Measurements from ENCODE around the gene OR51B2. TPM values are rescaled to one million over a fixed set of nuclear protein-coding genes. Genes with fewer than 3 reads are reported as not detected.

The OR51B2 gene
- total and polyA plus RNA-seq, 10 of the 15 experiments (the other 5 are each of a cell fraction or from before 2014, with no cell fraction given), result 0.29 TPM; not detected in 9

DNA sequence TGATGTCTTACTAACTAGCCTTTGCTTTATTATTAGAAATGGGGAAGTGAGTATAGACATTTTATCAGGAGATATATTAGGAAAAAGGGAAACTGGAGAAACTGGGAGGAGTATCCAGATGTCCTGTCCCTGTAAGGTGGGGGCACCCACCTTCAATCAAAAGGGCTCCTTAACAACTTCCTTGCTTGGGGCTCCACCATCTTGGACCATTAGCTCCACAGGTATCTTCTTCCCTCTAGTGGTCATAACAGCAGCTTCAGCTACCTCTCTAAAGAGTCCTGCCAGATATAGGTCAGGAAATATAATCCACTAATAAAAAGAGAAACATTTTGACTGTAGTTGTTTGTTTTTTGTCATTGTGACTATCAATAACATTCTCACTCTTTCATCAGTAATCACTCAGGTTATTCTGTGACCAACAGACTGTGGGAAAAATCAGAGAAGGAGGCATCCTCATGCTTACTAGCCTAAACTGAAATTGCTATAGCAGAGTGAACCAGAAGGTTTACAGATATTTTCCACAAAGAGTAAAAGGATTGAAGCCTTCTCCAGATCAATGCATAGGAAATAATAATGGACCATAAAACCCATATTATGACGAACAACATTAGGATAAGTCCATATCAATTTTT lies 32.8 kb downstream of the OR51B2 start (continued):
- TF ChIP-seq POLR2A (IDR thresholded peaks at IDR 0.05; ENCODE audit: low read depth, low read length), result no peak

DNA sequence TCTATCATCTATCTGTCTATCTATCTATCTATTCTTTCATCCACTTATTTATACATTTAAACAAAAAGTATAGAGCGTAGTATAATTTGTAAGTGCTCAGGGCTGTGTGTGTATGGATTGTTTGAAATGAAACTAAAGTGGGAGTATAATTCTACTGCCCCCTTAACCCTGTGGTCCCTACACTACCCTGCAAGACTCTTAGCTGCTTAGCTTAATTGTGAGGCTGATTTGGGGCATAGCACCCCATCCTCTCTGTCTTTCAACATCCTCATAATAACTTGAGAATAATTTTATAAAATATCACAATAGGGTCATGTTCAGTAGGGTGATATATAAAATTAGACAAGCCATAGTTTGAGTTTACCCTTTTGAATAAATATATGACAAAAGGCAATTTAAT lies 34.0 kb downstream of the OR51B2 start:
- Histone ChIP-seq H3K9me3 (replicated peaks; ENCODE audit: control insufficient read depth, insufficient read depth, low read length) (no peaks in the 10 kb centered on the region), H3K27me3 (replicated peaks in 1 of 2; ENCODE audit: control insufficient read depth in 2 of 2, insufficient read depth in 2 of 2, low read length in 1 of 2) (no peaks in the 10 kb centered on the region), H3K79me2 (ENCODE audit: control insufficient read depth, insufficient read depth, low read length) (no peaks in the 10 kb centered on the region), H4K20me1 (ENCODE audit: control insufficient read depth, insufficient read depth) (no peaks in the 10 kb centered on the region), H3K4me3 (no peak overlapping the region), H3K4me2 (ENCODE audit: control insufficient read depth, insufficient read depth) (no peak overlapping the region), H3K36me3 (ENCODE audit: control insufficient read depth in 2 of 2, insufficient read depth in 2 of 2, low read length in 1 of 2) (no peaks in the 10 kb centered on the region), H3K27ac (ENCODE audit: control insufficient read depth, insufficient read depth) (no peak overlapping the region), H3K9ac (ENCODE audit: control insufficient read depth, insufficient read depth, low read length) (no peak overlapping the region), H2AFZ (ENCODE audit: control insufficient read depth, low read depth, low read length) (no peak overlapping the region), H3K4me1 (ENCODE audit: control insufficient read depth, insufficient read depth, low read length) (no peaks in the 10 kb centered on the region)
- no peak for ATAC-seq
- BruUV-seq (replicated peaks), result no TSS peak
- no peak for DNase-seq (ENCODE audit: low read depth, low spot score)
- FAIRE-seq, result no peak
- WGBS (ENCODE audit: insufficient coverage, insufficient replicate concordance, low lambda C conversion rate, missing lambda C conversion rate), result 0% methylated on average over 1 of the region's 1 CpG
- ChIA-PET CTCF (interaction anchor here (1.1 to 2.8 kb wide), 7 partner anchors 9 to 654 kb away, joined by 3 to 10 read pairs (median 4); partner anchors contain the start of gene OR52A1), POLR2A (interaction anchor here (1.6 kb wide), 1 partner anchor 12 kb away, joined by 4 read pairs; no protein-coding TSS in a partner anchor), SMC1A (ENCODE audit: uncharacterized antibody, unreplicated experiment) (interaction anchor here (1.0 to 1.6 kb wide), 2 partner anchors 9 to 49 kb away, joined by 4 to 8 read pairs; no protein-coding TSS in a partner anchor), RAD21 (ENCODE audit: unreplicated experiment) (no interaction called here)
- in situ Hi-C loops (cut with MboI) (no loop called here), intact Hi-C loops (cut with micrococcal nuclease; ENCODE audit: unreplicated experiment) (loop anchor here (2.0 kb wide), 1 partner anchor 79 kb away; no protein-coding TSS in a partner anchor)
- TF ChIP-seq, protein P1, sequence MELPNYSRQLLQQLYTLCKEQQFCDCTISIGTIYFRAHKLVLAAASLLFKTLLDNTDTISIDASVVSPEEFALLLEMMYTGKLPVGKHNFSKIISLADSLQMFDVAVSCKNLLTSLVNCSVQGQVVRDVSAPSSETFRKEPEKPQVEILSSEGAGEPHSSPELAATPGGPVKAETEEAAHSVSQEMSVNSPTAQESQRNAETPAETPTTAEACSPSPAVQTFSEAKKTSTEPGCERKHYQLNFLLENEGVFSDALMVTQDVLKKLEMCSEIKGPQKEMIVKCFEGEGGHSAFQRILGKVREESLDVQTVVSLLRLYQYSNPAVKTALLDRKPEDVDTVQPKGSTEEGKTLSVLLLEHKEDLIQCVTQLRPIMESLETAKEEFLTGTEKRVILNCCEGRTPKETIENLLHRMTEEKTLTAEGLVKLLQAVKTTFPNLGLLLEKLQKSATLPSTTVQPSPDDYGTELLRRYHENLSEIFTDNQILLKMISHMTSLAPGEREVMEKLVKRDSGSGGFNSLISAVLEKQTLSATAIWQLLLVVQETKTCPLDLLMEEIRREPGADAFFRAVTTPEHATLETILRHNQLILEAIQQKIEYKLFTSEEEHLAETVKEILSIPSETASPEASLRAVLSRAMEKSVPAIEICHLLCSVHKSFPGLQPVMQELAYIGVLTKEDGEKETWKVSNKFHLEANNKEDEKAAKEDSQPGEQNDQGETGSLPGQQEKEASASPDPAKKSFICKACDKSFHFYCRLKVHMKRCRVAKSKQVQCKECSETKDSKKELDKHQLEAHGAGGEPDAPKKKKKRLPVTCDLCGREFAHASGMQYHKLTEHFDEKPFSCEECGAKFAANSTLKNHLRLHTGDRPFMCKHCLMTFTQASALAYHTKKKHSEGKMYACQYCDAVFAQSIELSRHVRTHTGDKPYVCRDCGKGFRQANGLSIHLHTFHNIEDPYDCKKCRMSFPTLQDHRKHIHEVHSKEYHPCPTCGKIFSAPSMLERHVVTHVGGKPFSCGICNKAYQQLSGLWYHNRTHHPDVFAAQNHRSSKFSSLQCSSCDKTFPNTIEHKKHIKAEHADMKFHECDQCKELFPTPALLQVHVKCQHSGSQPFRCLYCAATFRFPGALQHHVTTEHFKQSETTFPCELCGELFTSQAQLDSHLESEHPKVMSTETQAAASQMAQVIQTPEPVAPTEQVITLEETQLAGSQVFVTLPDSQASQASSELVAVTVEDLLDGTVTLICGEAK (IDR thresholded peaks at IDR 0.05; ENCODE audit: borderline replicate concordance), result no peak
- TF ChIP-seq CHD4 (IDR thresholded peaks at IDR 0.05), result no peak
- TF ChIP-seq, protein P2, sequence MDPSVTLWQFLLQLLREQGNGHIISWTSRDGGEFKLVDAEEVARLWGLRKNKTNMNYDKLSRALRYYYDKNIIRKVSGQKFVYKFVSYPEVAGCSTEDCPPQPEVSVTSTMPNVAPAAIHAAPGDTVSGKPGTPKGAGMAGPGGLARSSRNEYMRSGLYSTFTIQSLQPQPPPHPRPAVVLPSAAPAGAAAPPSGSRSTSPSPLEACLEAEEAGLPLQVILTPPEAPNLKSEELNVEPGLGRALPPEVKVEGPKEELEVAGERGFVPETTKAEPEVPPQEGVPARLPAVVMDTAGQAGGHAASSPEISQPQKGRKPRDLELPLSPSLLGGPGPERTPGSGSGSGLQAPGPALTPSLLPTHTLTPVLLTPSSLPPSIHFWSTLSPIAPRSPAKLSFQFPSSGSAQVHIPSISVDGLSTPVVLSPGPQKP (IDR thresholded peaks at IDR 0.05; ENCODE audit: low read depth, low read length), result no peak
- TF ChIP-seq EGR1 (IDR thresholded peaks at IDR 0.05; ENCODE audit: borderline replicate concordance in 1 of 2, low read depth in 2 of 2, low read length in 2 of 2), result no peak
- TF ChIP-seq, protein P3, sequence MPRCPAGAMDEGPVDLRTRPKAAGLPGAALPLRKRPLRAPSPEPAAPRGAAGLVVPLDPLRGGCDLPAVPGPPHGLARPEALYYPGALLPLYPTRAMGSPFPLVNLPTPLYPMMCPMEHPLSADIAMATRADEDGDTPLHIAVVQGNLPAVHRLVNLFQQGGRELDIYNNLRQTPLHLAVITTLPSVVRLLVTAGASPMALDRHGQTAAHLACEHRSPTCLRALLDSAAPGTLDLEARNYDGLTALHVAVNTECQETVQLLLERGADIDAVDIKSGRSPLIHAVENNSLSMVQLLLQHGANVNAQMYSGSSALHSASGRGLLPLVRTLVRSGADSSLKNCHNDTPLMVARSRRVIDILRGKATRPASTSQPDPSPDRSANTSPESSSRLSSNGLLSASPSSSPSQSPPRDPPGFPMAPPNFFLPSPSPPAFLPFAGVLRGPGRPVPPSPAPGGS (IDR thresholded peaks at IDR 0.05; ENCODE audit: borderline replicate concordance, insufficient read depth, low read depth, low read length, poor library complexity, severe bottlenecking), result no peak
- no peak for TF ChIP-seq CHD2 (IDR thresholded peaks at IDR 0.05; ENCODE audit: borderline replicate concordance, low read depth, low read length)
- TF ChIP-seq, protein P4, sequence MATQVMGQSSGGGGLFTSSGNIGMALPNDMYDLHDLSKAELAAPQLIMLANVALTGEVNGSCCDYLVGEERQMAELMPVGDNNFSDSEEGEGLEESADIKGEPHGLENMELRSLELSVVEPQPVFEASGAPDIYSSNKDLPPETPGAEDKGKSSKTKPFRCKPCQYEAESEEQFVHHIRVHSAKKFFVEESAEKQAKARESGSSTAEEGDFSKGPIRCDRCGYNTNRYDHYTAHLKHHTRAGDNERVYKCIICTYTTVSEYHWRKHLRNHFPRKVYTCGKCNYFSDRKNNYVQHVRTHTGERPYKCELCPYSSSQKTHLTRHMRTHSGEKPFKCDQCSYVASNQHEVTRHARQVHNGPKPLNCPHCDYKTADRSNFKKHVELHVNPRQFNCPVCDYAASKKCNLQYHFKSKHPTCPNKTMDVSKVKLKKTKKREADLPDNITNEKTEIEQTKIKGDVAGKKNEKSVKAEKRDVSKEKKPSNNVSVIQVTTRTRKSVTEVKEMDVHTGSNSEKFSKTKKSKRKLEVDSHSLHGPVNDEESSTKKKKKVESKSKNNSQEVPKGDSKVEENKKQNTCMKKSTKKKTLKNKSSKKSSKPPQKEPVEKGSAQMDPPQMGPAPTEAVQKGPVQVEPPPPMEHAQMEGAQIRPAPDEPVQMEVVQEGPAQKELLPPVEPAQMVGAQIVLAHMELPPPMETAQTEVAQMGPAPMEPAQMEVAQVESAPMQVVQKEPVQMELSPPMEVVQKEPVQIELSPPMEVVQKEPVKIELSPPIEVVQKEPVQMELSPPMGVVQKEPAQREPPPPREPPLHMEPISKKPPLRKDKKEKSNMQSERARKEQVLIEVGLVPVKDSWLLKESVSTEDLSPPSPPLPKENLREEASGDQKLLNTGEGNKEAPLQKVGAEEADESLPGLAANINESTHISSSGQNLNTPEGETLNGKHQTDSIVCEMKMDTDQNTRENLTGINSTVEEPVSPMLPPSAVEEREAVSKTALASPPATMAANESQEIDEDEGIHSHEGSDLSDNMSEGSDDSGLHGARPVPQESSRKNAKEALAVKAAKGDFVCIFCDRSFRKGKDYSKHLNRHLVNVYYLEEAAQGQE (IDR thresholded peaks at IDR 0.05; ENCODE audit: low read depth, low read length), result no peak
- TF ChIP-seq SUZ12 (IDR thresholded peaks at IDR 0.05; ENCODE audit: unreplicated experiment), result no peak
- TF ChIP-seq CHD1 (IDR thresholded peaks at IDR 0.05; ENCODE audit: low read depth, low read length), result no peak
- TF ChIP-seq ZNF384 (IDR thresholded peaks at IDR 0.05; ENCODE audit: borderline replicate concordance, low read depth, low read length), result no peak

All from GM12878 (cell line).